Neuronal stem cell (in vitro differentiated cells): ENCODE results near the gene CACNA1I.

Experiments
- DNase-seq: peaks from one replicate; pipeline ENCODE4 v3.0.0-alpha.2; 2013; ENCODE audit warnings: low spot score
- H2AFZ ChIP-seq: one replicate; pipeline ENCODE4 v1.6.1; 2013; ENCODE audit warnings: mild to moderate bottlenecking, low read length, inconsistent platforms
- H2AK5ac ChIP-seq: 2 replicates; pipeline ENCODE4 v1.6.1; 2013; ENCODE audit warnings: low read depth, mild to moderate bottlenecking, inconsistent platforms, low read length, moderate library complexity, mixed read lengths
- H2BK120ac ChIP-seq: 2 replicates; pipeline ENCODE4 v1.6.1; 2013; ENCODE audit warnings: low read depth, mild to moderate bottlenecking, inconsistent platforms, low read length, moderate library complexity, mixed read lengths
- H2BK12ac ChIP-seq: one replicate; pipeline ENCODE4 v1.6.1; 2013; ENCODE audit warnings: low read length, inconsistent platforms
- H2BK15ac ChIP-seq: 2 replicates; pipeline ENCODE4 v1.6.1; 2013; ENCODE audit warnings: mild to moderate bottlenecking, low read length, inconsistent platforms, mixed read lengths
- H2BK5ac ChIP-seq: one replicate; pipeline ENCODE4 v1.6.1; 2013; ENCODE audit warnings: inconsistent platforms, mild to moderate bottlenecking, low read length, moderate library complexity
- H3K14ac ChIP-seq: one replicate; pipeline ENCODE4 v1.6.1; 2013; ENCODE audit warnings: low read length, inconsistent platforms
- H3K18ac ChIP-seq: 2 replicates; pipeline ENCODE4 v1.6.1; 2013; ENCODE audit warnings: low read length, inconsistent platforms
- H3K23ac ChIP-seq: 2 replicates; pipeline ENCODE4 v1.6.1; 2013; ENCODE audit warnings: low read depth, mild to moderate bottlenecking, mixed read lengths, low read length, inconsistent platforms; ENCODE audit not compliant: poor library complexity
- H3K27ac ChIP-seq: replicated peaks from 3 replicates; pipeline ENCODE4 v1.5.1; 2013; ENCODE audit warnings: low read length, inconsistent platforms
- H3K27me3 ChIP-seq, 3 experiments: 2 replicates each; pipeline ENCODE4 v1.6.1; 2013; ENCODE audit warnings: low read length in 3 of 3, mild to moderate bottlenecking in 2 of 3, inconsistent platforms in 1 of 3, low read depth in 1 of 3, mixed read lengths in 1 of 3, moderate library complexity in 1 of 3; ENCODE audit not compliant: control insufficient read depth in 3 of 3, insufficient read depth in 3 of 3
- H3K36me3 ChIP-seq, 2 donors: replicated peaks in 1 of 2; 2 replicates each; pipeline ENCODE4 v1.6.1; 2013; ENCODE audit warnings: low read length in 2 of 2; ENCODE audit not compliant: control insufficient read depth in 2 of 2, insufficient read depth in 2 of 2
- H3K4ac ChIP-seq: 2 replicates; pipeline ENCODE4 v1.6.1; 2013; ENCODE audit warnings: inconsistent platforms, mild to moderate bottlenecking, low read length, moderate library complexity
- H3K4me1 ChIP-seq, 2 donors: 1 replicate in 1 of 2; 2 replicates in 1 of 2; pipeline ENCODE4 v1.6.1; 2013; ENCODE audit warnings: low read length in 2 of 2, low read depth in 1 of 2; ENCODE audit not compliant: control insufficient read depth in 2 of 2, insufficient read depth in 1 of 2
- H3K4me2 ChIP-seq: one replicate; pipeline ENCODE4 v1.6.1; 2013; ENCODE audit warnings: mild to moderate bottlenecking, low read length, inconsistent platforms; ENCODE audit not compliant: insufficient read depth, poor library complexity, severe bottlenecking
- H3K4me3 ChIP-seq, 2 donors: 2 replicates each; pipeline ENCODE4 v1.5.1; 2013; ENCODE audit warnings: low read length in 2 of 2, mild to moderate bottlenecking in 2 of 2, inconsistent platforms in 1 of 2, moderate library complexity in 1 of 2
- H3K79me1 ChIP-seq: one replicate; pipeline ENCODE4 v1.6.1; 2013; ENCODE audit warnings: low read depth, mild to moderate bottlenecking, inconsistent platforms, low read length, moderate library complexity
- H3K9ac ChIP-seq: one replicate; pipeline ENCODE4 v1.6.1; 2013; ENCODE audit warnings: mild to moderate bottlenecking, low read depth, low read length, inconsistent platforms; ENCODE audit not compliant: poor library complexity
- H3K9me3 ChIP-seq, 2 donors: replicated peaks in 1 of 2; 2 replicates each; pipeline versions ENCODE3 to v1.6.1; 2013; ENCODE audit warnings: low read length in 2 of 2, mild to moderate bottlenecking in 2 of 2, inconsistent platforms in 1 of 2, low read depth in 1 of 2, mixed read lengths in 1 of 2, moderate library complexity in 1 of 2; ENCODE audit not compliant: control insufficient read depth in 2 of 2, insufficient read depth in 1 of 2
- H4K8ac ChIP-seq: one replicate; pipeline ENCODE4 v1.6.1; 2013; ENCODE audit warnings: low read depth, mild to moderate bottlenecking, inconsistent platforms, low read length, moderate library complexity
- H4K91ac ChIP-seq: one replicate; pipeline ENCODE4 v1.6.1; 2013; ENCODE audit warnings: low read length, low read depth, mild to moderate bottlenecking, inconsistent platforms; ENCODE audit not compliant: poor library complexity
- WGBS, 2 donors: extraction: QIAGEN DNeasy Blood & Tissue Kit; methylation state at CpG; one replicate each; pipeline ENCODE4 v1.1.7; 2013; ENCODE audit warnings: missing lambda C conversion rate in 2 of 2, mixed read lengths in 1 of 2; ENCODE audit not compliant: insufficient read length in 2 of 2, insufficient replicate concordance in 1 of 2; ENCODE audit errors: extremely low coverage in 2 of 2; 5-methylcytosine and 5-hydroxymethylcytosine counted together

Gene CACNA1I

DNA sequence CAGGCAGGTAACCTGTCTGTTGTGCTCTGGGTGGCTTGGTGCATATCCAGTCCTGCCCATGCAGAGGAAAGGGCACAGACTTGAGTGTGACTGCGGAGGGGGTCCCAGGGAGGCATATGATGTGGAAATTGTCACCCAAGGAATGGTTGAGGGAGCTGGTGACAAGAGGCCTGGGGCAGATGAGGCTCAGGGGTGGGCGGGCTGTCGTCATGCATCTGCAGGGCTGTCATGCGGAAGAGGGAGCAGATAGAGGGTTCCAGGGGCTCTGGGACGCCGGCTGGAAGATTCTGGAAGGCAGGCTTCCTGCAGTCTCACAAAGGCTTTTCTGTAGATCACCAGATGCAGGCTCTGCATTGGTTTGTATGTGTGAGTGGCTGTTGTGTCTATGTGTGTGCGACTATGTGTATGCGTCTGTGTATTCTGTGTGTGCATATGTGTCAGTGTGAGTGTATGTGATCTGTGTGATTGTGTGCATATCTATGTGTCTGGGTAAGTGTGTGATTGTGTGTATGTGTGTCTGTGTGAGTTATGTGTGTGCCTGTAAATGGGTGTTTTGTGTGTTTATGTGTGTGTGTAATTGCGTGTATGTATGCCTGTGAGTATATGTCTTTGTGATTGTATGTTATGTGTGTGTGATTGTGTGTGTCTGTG lies 7.6 kb upstream of the CACNA1I start:
- no peak overlapping the region for H3K27ac ChIP-seq
- no peak overlapping the region for H4K91ac ChIP-seq
- peak overlapping the region; percentile 49 for H3K14ac ChIP-seq
- H3K18ac ChIP-seq, result no peak overlapping the region
- H2AK5ac ChIP-seq, result no peak overlapping the region
- peaks cover 0 to 44% (median 29%) of the 10 kb centered on the region in 3 experiments for H3K27me3 ChIP-seq
- H3K4me2 ChIP-seq, result no peak overlapping the region
- no peak overlapping the region for H2BK5ac ChIP-seq
- H4K8ac ChIP-seq, result no peak overlapping the region
- no peak overlapping the region for H2BK15ac ChIP-seq
- H3K4ac ChIP-seq, result no peak overlapping the region
- H3K9ac ChIP-seq, result no peak overlapping the region
- no peak overlapping the region for H2AFZ ChIP-seq
- H3K4me3 ChIP-seq, result peak overlapping the region in 1 of 2 donors; percentile 39
- H2BK12ac ChIP-seq, result peak overlapping the region; percentile 69
- no peaks in the 10 kb centered on the region for H3K79me1 ChIP-seq
- H3K4me1 ChIP-seq, result peaks cover 0 to 7% of the 10 kb centered on the region in 2 donors
- DNase-seq, result no peak
- H3K9me3 ChIP-seq, result peaks cover 0 to 11% of the 10 kb centered on the region in 2 donors
- no peak overlapping the region for H3K23ac ChIP-seq
- H2BK120ac ChIP-seq, result no peak overlapping the region
- WGBS, 2 donors, result 93% methylated on average over 1 of the region's 9 CpGs; no CpG with 5 or more reads in 1 of the 2 donors
- H3K36me3 ChIP-seq, result peaks cover 0 to 3% of the 10 kb centered on the region in 2 donors

GRCh38 chr22:39563571-39564428 lies 6.8 kb upstream of the CACNA1I start:
- no peak overlapping the region for H2BK120ac ChIP-seq
- H2BK15ac ChIP-seq, result no peak overlapping the region
- H2BK5ac ChIP-seq, result no peak overlapping the region
- H3K4me3 ChIP-seq, result peak overlapping the region in 1 of 2 donors; percentile 7
- DNase-seq, result no peak
- H2BK12ac ChIP-seq, result no peak overlapping the region
- H3K9me3 ChIP-seq, result peaks cover 0 to 11% of the 10 kb centered on the region in 2 donors
- peak overlapping the region; percentile 0 for H4K91ac ChIP-seq
- H3K14ac ChIP-seq, result peak overlapping the region; percentile 49
- no peaks in the 10 kb centered on the region for H3K79me1 ChIP-seq
- no peak overlapping the region for H3K27ac ChIP-seq
- peak overlapping the region; percentile 53 for H3K9ac ChIP-seq
- no CpG with 5 or more reads among the region's 7 CpGs for WGBS, 2 donors
- H3K36me3 ChIP-seq, result peaks cover 0 to 3% of the 10 kb centered on the region in 2 donors
- no peak overlapping the region for H3K4ac ChIP-seq
- no peak overlapping the region for H4K8ac ChIP-seq
- H3K4me1 ChIP-seq, result peaks cover 0 to 7% of the 10 kb centered on the region in 2 donors
- no peak overlapping the region for H3K18ac ChIP-seq
- H2AK5ac ChIP-seq, result no peak overlapping the region
- no peak overlapping the region for H3K4me2 ChIP-seq
- no peak overlapping the region for H2AFZ ChIP-seq
- H3K27me3 ChIP-seq, result peaks cover 0 to 36% (median 21%) of the 10 kb centered on the region in 3 experiments
- H3K23ac ChIP-seq, result peak overlapping the region; percentile 1

DNA sequence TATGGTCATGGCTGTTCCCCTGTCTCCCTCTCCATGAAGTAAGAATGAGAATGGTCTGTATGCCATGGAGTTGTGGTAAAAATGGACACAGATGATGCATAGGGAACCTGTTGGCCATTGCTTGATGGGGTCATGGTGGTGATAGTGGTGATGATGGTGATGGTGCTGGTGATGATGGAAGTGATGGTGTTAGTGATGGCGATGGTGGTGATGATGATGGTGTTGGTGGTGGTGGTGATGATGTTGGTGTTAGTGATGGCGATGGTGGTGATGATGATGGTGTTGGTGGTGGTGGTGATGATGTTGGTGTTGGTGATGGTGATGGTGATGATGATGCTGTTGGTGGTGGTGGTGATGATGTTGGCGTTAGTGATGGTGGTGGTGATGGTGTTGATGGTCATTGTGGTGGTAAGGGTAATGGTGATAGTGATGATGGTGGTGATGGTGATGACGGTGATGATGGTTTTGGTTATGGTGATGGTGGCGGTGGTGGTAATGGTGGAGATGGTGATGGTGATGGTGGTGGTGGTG lies 5.1 kb upstream of the CACNA1I start:
- H3K9ac ChIP-seq, result no peak overlapping the region
- DNase-seq, result no peak
- H3K4me3 ChIP-seq, result peak overlapping the region in 1 of 2 donors; percentile 61
- no peak overlapping the region for H2BK5ac ChIP-seq
- H3K9me3 ChIP-seq, result peaks cover 0 to 11% of the 10 kb centered on the region in 2 donors
- H3K79me1 ChIP-seq, result no peaks in the 10 kb centered on the region
- H2AFZ ChIP-seq, result no peak overlapping the region
- H3K27ac ChIP-seq, result no peak overlapping the region
- H3K27me3 ChIP-seq, result peaks cover 0 to 20% (median 7%) of the 10 kb centered on the region in 3 experiments
- H3K23ac ChIP-seq, result no peak overlapping the region
- H3K4me2 ChIP-seq, result no peak overlapping the region
- H3K4me1 ChIP-seq, result peaks cover 0 to 2% of the 10 kb centered on the region in 2 donors
- no peak overlapping the region for H4K8ac ChIP-seq
- H3K36me3 ChIP-seq, result peaks cover 0 to 3% of the 10 kb centered on the region in 2 donors
- no peak overlapping the region for H4K91ac ChIP-seq
- no peak overlapping the region for H3K4ac ChIP-seq
- H2BK12ac ChIP-seq, result no peak overlapping the region
- 100% methylated on average over 1 to 4 of the region's 5 CpGs for WGBS, 2 donors
- no peak overlapping the region for H2BK15ac ChIP-seq
- H3K14ac ChIP-seq, result no peak overlapping the region
- no peak overlapping the region for H3K18ac ChIP-seq
- no peak overlapping the region for H2AK5ac ChIP-seq
- H2BK120ac ChIP-seq, result no peak overlapping the region
